Naive thymus-derived CD4-positive, alpha-beta T cell (primary cell): ENCODE results near the gene PIM2. TPM values are rescaled to one million over a fixed set of nuclear protein-coding genes. Genes with fewer than 3 reads are reported as not detected.

Experiments
- ATAC-seq: fragments of 150-1000 bp; cut with Tn5 transposase; 2 replicates; pipeline ENCODE4 v1.10.0; 2021; ENCODE audit warnings: mild to moderate bottlenecking, moderate library complexity
- CTCF ChIA-PET: fragments of 350-600 bp; sonication (Branson Sonifier 250); formaldehyde crosslinking; loops from one replicate; lab custom pipeline; 2021; ENCODE audit warnings: antibody characterized with exemption; lab: Charles Lee
- POLR2A ChIA-PET: fragments of 350-600 bp; sonication (Branson Sonifier 250); formaldehyde crosslinking; loops from one replicate; lab custom pipeline; 2021; ENCODE audit warnings: antibody characterized with exemption, inconsistent platforms; lab: Charles Lee
- DNase-seq, 9 donors: peaks; one replicate each; pipeline versions ENCODE4 v3.0.0 to v3.0.0-alpha.2; 2020 to 2022; ENCODE audit warnings: mixed read lengths in 1 of 9
- H3K27ac ChIP-seq: one replicate; pipeline ENCODE4 v1.7.0; 2013; ENCODE audit warnings: mild to moderate bottlenecking, low read depth, low read length, moderate library complexity
- H3K27me3 ChIP-seq, 2 donors: one replicate each; pipeline ENCODE4 v1.7.0; 2013; ENCODE audit warnings: low read length in 2 of 2, mild to moderate bottlenecking in 2 of 2, moderate library complexity in 2 of 2; ENCODE audit not compliant: control insufficient read depth in 2 of 2, insufficient read depth in 2 of 2
- H3K36me3 ChIP-seq, 3 experiments: 1 replicate in 2 of 3; 2 replicates in 1 of 3; pipeline ENCODE4 v1.7.0; 2013; ENCODE audit warnings: low read length in 3 of 3, mild to moderate bottlenecking in 3 of 3, moderate library complexity in 1 of 3; ENCODE audit not compliant: insufficient read depth in 3 of 3, control insufficient read depth in 2 of 3
- H3K4me1 ChIP-seq, 2 donors: one replicate each; pipeline ENCODE4 v1.7.0; 2013; ENCODE audit warnings: low read length in 2 of 2, mild to moderate bottlenecking in 2 of 2, moderate library complexity in 1 of 2; ENCODE audit not compliant: control insufficient read depth in 2 of 2, insufficient read depth in 2 of 2
- H3K4me3 ChIP-seq: 2 replicates; pipeline ENCODE4 v1.7.0; 2013; ENCODE audit warnings: mild to moderate bottlenecking, low read length
- H3K9me3 ChIP-seq, 3 experiments: 1 replicate in 2 of 3; 2 replicates in 1 of 3; pipeline ENCODE4 v1.7.0; 2013; ENCODE audit warnings: low read length in 3 of 3; ENCODE audit not compliant: control insufficient read depth in 2 of 3
- H3K27ac Mint-ChIP-seq, 9 donors: one replicate each; pipeline ENCODE4 v1.8.0; 2020 to 2022; ENCODE audit warnings: mixed read lengths in 9 of 9, mild to moderate bottlenecking in 8 of 9, moderate library complexity in 5 of 9, inconsistent platforms in 2 of 9
- H3K27me3 Mint-ChIP-seq, 5 donors: one replicate each; pipeline ENCODE4 v1.8.0; 2021 to 2022; ENCODE audit warnings: mixed read lengths in 5 of 5, mild to moderate bottlenecking in 1 of 5
- H3K36me3 Mint-ChIP-seq, 5 donors: one replicate each; pipeline ENCODE4 v1.8.0; 2020 to 2022; ENCODE audit warnings: mixed read lengths in 5 of 5, mild to moderate bottlenecking in 3 of 5, inconsistent platforms in 1 of 5
- H3K4me1 Mint-ChIP-seq, 7 donors: one replicate each; pipeline ENCODE4 v1.8.0; 2020 to 2022; ENCODE audit warnings: mixed read lengths in 7 of 7, mild to moderate bottlenecking in 3 of 7, inconsistent platforms in 1 of 7
- H3K4me3 Mint-ChIP-seq, 10 donors: one replicate each; pipeline ENCODE4 v1.8.0; 2020 to 2022; ENCODE audit warnings: mild to moderate bottlenecking in 10 of 10, mixed read lengths in 10 of 10, moderate library complexity in 6 of 10, inconsistent platforms in 2 of 10
- H3K9me3 Mint-ChIP-seq, 11 donors: one replicate each; pipeline ENCODE4 v1.8.0; 2020 to 2022; ENCODE audit warnings: mixed read lengths in 11 of 11, mild to moderate bottlenecking in 4 of 11, inconsistent platforms in 1 of 11, moderate library complexity in 1 of 11
- intact Hi-C, 2 donors: fragments of 100-400 bp; cut with micrococcal nuclease; formaldehyde crosslinking; loops; one replicate each; pipeline ENCODE4 v1.15.1; 2023
- polyA plus RNA-seq, 2 donors: library from polyadenylated mRNA; unstranded; fragments of 300-500 nt; fragmentation: Illumina TruSeq; gene quantifications; one replicate each; pipeline ENCODE4 v1.2.3, GENCODE V29; 2021
- total RNA-seq, 6 experiments: library from RNA in 5 of 6; stranded (reverse) in 5 of 6; gene quantifications; 1 replicate in 5 of 6; 2 replicates in 1 of 6; pipeline ENCODE4 v1.2.3 and lab custom pipeline; 2021 to 2026

Gene PIM2
- total and polyA plus RNA-seq, 7 experiments from 2014 or later: 144 to 463 (median 295) TPM

GRCh38 chrX:48933757-48934156, 14.9 kb upstream of the PIM2 start:
- no peaks in the 10 kb centered on the region for H3K9me3 ChIP-seq
- peak overlapping the region; percentile 78 for H3K27ac ChIP-seq
- ATAC-seq: no peak
- intact Hi-C loops: no loop called here
- peaks cover 38 to 47% of the 10 kb centered on the region in 2 donors for H3K4me1 ChIP-seq
- peaks cover 22 to 62% (median 53%) of the 10 kb centered on the region in 7 donors for H3K4me1 Mint-ChIP-seq
- no peak for DNase-seq
- H3K27me3 Mint-ChIP-seq: peaks cover 0 to 3% (median 0%) of the 10 kb centered on the region in 5 donors
- H3K4me3 ChIP-seq: no peak overlapping the region
- H3K27me3 ChIP-seq: no peaks in the 10 kb centered on the region
- H3K36me3 Mint-ChIP-seq: peaks cover 0 to 45% (median 29%) of the 10 kb centered on the region in 5 donors
- H3K9me3 Mint-ChIP-seq: peaks cover 0 to 4% (median 0%) of the 10 kb centered on the region in 11 donors
- POLR2A ChIA-PET: interaction anchor here (0.6 to 3.7 kb wide), 3 partner anchors 11 to 132 kb away, joined by 3 to 18 read pairs (median 11); no protein-coding TSS in a partner anchor
- H3K36me3 ChIP-seq: peaks cover 0 to 15% (median 8%) of the 10 kb centered on the region in 3 experiments
- CTCF ChIA-PET: no interaction called here
- H3K4me3 Mint-ChIP-seq: peak overlapping the region in 7 of 10 donors; percentile 21 to 96 (median 48)
- H3K27ac Mint-ChIP-seq: peak overlapping the region; percentile 80 to 99 (median 98)

GRCh38 chrX:48927736-48928382, 9.0 kb upstream of the PIM2 start:
- Histone ChIP-seq H3K4me3 (no peak overlapping the region), H3K36me3 (peaks cover 0 to 42% (median 7%) of the 10 kb centered on the region in 3 experiments), H3K4me1 (peaks cover 8 to 23% of the 10 kb centered on the region in 2 donors), H3K27ac (no peak overlapping the region), H3K9me3 (no peaks in the 10 kb centered on the region), H3K27me3 (no peaks in the 10 kb centered on the region)
- no peaks in the 10 kb centered on the region for H3K9me3 Mint-ChIP-seq
- peaks cover 4 to 25% (median 11%) of the 10 kb centered on the region in 5 donors for H3K36me3 Mint-ChIP-seq
- ATAC-seq (no peak), DNase-seq (no peak)
- intact Hi-C loops: no loop called here
- H3K4me3 Mint-ChIP-seq: no peak overlapping the region
- ChIA-PET POLR2A (interaction anchor here (0.5 to 3.4 kb wide), 7 partner anchors 10 to 709 kb away, joined by 3 to 11 read pairs (median 4); partner anchors contain the start of gene PQBP1), CTCF (interaction anchor here (2.7 kb wide), 1 partner anchor 9 kb away, joined by 10 read pairs; no protein-coding TSS in a partner anchor)
- H3K27me3 Mint-ChIP-seq: no peaks in the 10 kb centered on the region
- peak overlapping the region in 4 of 9 donors; percentile 8 to 66 (median 38) for H3K27ac Mint-ChIP-seq
- peaks cover 6 to 50% (median 19%) of the 10 kb centered on the region in 7 donors for H3K4me1 Mint-ChIP-seq

GRCh38 chrX:48927123-48927522, 8.3 kb upstream of the PIM2 start:
- H3K4me3 Mint-ChIP-seq: no peak overlapping the region
- no peaks in the 10 kb centered on the region for H3K9me3 Mint-ChIP-seq
- Histone ChIP-seq H3K27me3 (no peaks in the 10 kb centered on the region), H3K36me3 (peaks cover 0 to 42% (median 7%) of the 10 kb centered on the region in 3 experiments), H3K27ac (no peak overlapping the region), H3K4me1 (peaks cover 8 to 27% of the 10 kb centered on the region in 2 donors), H3K4me3 (no peak overlapping the region), H3K9me3 (no peaks in the 10 kb centered on the region)
- peak overlapping the region in 1 of 9 donors; percentile 62 for H3K27ac Mint-ChIP-seq
- no peak for DNase-seq
- CTCF ChIA-PET: interaction anchor here (2.7 kb wide), 1 partner anchor 10 kb away, joined by 10 read pairs; no protein-coding TSS in a partner anchor
- ATAC-seq: no peak
- peaks cover 4 to 25% (median 10%) of the 10 kb centered on the region in 5 donors for H3K36me3 Mint-ChIP-seq
- POLR2A ChIA-PET: interaction anchor here (0.5 to 3.4 kb wide), 9 partner anchors 9 to 710 kb away, joined by 3 to 11 read pairs (median 4); partner anchors contain the start of gene PQBP1
- peaks cover 6 to 56% (median 21%) of the 10 kb centered on the region in 7 donors for H3K4me1 Mint-ChIP-seq
- intact Hi-C loops: no loop called here
- no peaks in the 10 kb centered on the region for H3K27me3 Mint-ChIP-seq

- intact Hi-C loops: no loop called here
- Mint-ChIP-seq H3K27me3 (no peaks in the 10 kb centered on the region), H3K27ac (peak overlapping the region; percentile 38 to 96 (median 88)), H3K36me3 (peaks cover 4 to 25% (median 7%) of the 10 kb centered on the region in 5 donors), H3K9me3 (no peaks in the 10 kb centered on the region), H3K4me3 (peak overlapping the region in 9 of 10 donors; percentile 3 to 72 (median 38)), H3K4me1 (peaks cover 17 to 80% (median 37%) of the 10 kb centered on the region in 7 donors)
- CTCF ChIA-PET: no interaction called here
- ATAC-seq (no peak), DNase-seq (no peak)
- Histone ChIP-seq H3K4me1 (peaks cover 30 to 46% of the 10 kb centered on the region in 2 donors), H3K27ac (peak overlapping the region; percentile 41), H3K36me3 (peaks cover 0 to 32% (median 7%) of the 10 kb centered on the region in 3 experiments), H3K9me3 (no peaks in the 10 kb centered on the region), H3K4me3 (no peak overlapping the region), H3K27me3 (no peaks in the 10 kb centered on the region)
- POLR2A ChIA-PET: interaction anchor here (3.3 to 15.7 kb wide), 2 partner anchors 9 to 17 kb away, joined by 18 to 432 read pairs; no protein-coding TSS in a partner anchor
Observed at GRCh38 chrX:48924270-48924669, 5.4 kb upstream of the PIM2 start.

- H3K9me3 Mint-ChIP-seq: peaks cover 0 to 2% (median 0%) of the 10 kb centered on the region in 11 donors
- H3K36me3 ChIP-seq: peaks cover 0 to 33% (median 7%) of the 10 kb centered on the region in 3 experiments
- intact Hi-C loops: no loop called here
Observed at GRCh38 chrX:48923771-48924170, 4.9 kb upstream of the PIM2 start.

GRCh38 chrX:48920718-48921104, 1.9 kb upstream of the PIM2 start:
- peaks cover 37 to 43% of the 10 kb centered on the region in 2 donors for H3K4me1 ChIP-seq
- DNase-seq: no peak
- intact Hi-C loops: no loop called here

More at GRCh38 chrX:48923771-48924170, 4.9 kb upstream of the PIM2 start:
- no peaks in the 10 kb centered on the region for H3K27me3 ChIP-seq
- H3K9me3 ChIP-seq: no peaks in the 10 kb centered on the region
- no peak overlapping the region for H3K4me3 ChIP-seq
- no peaks in the 10 kb centered on the region for H3K27me3 Mint-ChIP-seq
- peak overlapping the region; percentile 38 to 96 (median 88) for H3K27ac Mint-ChIP-seq
- peaks cover 17 to 83% (median 40%) of the 10 kb centered on the region in 7 donors for H3K4me1 Mint-ChIP-seq
- no peak for ATAC-seq
- H3K27ac ChIP-seq: peak overlapping the region; percentile 41
- ChIA-PET CTCF (no interaction called here), POLR2A (interaction anchor here (3.3 to 15.7 kb wide), 2 partner anchors 10 to 18 kb away, joined by 18 to 432 read pairs; no protein-coding TSS in a partner anchor)
- H3K36me3 Mint-ChIP-seq: peaks cover 4 to 25% (median 7%) of the 10 kb centered on the region in 5 donors
- H3K4me3 Mint-ChIP-seq: peak overlapping the region in 5 of 10 donors; percentile 3 to 72 (median 35)
- H3K4me1 ChIP-seq: peaks cover 30 to 46% of the 10 kb centered on the region in 2 donors
- DNase-seq: no peak

More at GRCh38 chrX:48920718-48921104, 1.9 kb upstream of the PIM2 start:
- peak overlapping the region; percentile 95 for H3K27ac ChIP-seq
- Mint-ChIP-seq H3K4me3 (peak overlapping the region; percentile 87 to 99 (median 96)), H3K9me3 (peaks cover 0 to 2% (median 0%) of the 10 kb centered on the region in 11 donors), H3K4me1 (peaks cover 17 to 79% (median 45%) of the 10 kb centered on the region in 7 donors), H3K27ac (peak overlapping the region; percentile 89 to 99 (median 95)), H3K36me3 (peaks cover 4 to 46% (median 22%) of the 10 kb centered on the region in 5 donors), H3K27me3 (peaks cover 0 to 5% (median 0%) of the 10 kb centered on the region in 5 donors)
- H3K27me3 ChIP-seq: no peaks in the 10 kb centered on the region
- ChIA-PET CTCF (interaction anchor here (0.6 to 2.0 kb wide), 2 partner anchors 16 to 25 kb away, joined by 6 to 14 read pairs; no protein-coding TSS in a partner anchor), POLR2A (interaction anchor here (0.6 to 15.7 kb wide), 7 partner anchors 9 to 108 kb away, joined by 3 to 432 read pairs (median 4); partner anchors contain the start of gene SLC35A2)
- ATAC-seq: no peak
- H3K4me3 ChIP-seq: peak overlapping the region; percentile 72
- H3K9me3 ChIP-seq: no peaks in the 10 kb centered on the region
- peaks cover 4 to 42% (median 12%) of the 10 kb centered on the region in 3 experiments for H3K36me3 ChIP-seq
